PFSK-1 (cell line): Measurements from ENCODE around the gene CEACAM6.

Experiments
- POLR2AphosphoS5 ChIP-seq: IDR thresholded peaks from 2 replicates; pipeline ENCODE4 v1.6.1; 2012; ENCODE audit warnings: low read depth, mild to moderate bottlenecking, control low read depth, low read length, moderate library complexity
- TAF1 ChIP-seq: IDR thresholded peaks from 2 replicates; pipeline ENCODE4 v1.6.1; 2012; ENCODE audit warnings: low read length, control low read depth, borderline replicate concordance; ENCODE audit not compliant: insufficient read depth

- no peak for TF ChIP-seq POLR2AphosphoS5
- no peak for TF ChIP-seq TAF1
These were observed 8.6 kb upstream of the CEACAM6 start for GRCh38 chr19:41746593-41747227.
